Activated CD4-positive, alpha-beta T cell treated with anti-CD3 and anti-CD28 coated beads for 24 hours (primary cell): Measurements from ENCODE around the gene DVL1.
A peak's percentile ranks its signal among the peaks of the same experiment; 100 is the strongest.

ENCODE experiments used
- DNase-seq, 2 donors: peaks; one replicate each; pipeline ENCODE4 v3.0.0-alpha.2; 2020; ENCODE audit warnings: low read depth in 2 of 2

The DVL1 gene

DNA sequence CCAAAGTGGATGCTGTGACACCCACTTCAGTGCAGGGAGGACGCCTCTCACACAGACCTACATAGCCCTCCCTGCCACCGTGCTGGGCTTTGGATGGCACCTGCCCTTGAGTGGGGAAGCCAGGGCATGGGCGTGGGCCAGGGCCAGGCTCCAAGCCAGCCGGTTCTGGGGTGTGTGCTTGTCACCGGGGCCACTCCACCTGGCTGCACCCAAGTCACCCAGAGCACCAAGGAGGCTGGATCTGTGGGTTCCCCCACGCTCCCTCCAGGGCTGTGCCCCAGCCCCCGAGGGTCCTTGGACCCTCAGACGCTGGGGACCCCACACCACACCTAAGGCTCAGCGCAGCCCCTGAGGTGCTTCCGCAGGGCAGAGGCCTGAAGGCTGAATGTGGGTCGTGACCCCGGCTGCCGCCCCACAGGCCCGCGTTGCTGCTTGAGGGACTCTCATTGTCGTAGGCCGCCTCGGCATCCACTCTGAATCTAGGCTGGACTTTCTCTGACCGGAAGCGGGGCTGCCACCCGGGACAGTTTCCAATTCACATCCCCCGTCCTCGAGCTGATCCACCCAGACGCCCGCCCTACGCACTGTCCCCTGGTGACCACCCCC lies 7.7 kb upstream of the DVL1 start:
- no peak for DNase-seq

DNA sequence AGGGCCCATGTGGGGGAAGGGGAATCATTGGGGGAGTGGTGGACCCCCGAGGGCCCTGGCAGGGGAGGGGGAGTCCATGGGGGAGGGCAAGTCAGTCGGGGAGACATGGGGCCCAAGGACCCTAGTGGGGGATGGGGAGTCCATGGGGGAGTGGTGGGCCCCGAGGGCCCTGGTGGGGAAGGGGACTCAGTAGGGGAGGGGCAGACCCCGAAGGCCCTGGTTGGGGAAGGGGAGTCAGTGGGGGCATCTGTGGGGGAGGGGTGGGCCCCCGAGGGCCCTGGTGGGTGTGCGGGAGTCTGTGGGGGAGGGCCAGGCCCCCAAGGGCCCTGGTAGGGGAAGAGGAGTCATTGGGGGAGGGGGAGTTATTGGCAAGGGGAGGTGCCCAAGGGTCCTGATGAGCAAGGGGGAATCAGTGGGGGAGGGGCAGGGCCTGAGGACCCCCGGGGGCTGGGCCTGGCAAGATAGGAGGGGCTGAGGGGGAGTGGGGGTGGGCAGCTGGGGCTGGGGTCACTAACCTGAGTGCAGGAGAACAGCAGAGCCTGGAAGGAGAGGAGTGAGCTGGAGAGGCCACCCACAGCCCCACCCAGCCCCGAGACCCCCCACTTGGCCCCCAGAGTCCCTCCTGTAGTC lies 7.1 kb upstream of the DVL1 start:
- no peak for DNase-seq

DNA sequence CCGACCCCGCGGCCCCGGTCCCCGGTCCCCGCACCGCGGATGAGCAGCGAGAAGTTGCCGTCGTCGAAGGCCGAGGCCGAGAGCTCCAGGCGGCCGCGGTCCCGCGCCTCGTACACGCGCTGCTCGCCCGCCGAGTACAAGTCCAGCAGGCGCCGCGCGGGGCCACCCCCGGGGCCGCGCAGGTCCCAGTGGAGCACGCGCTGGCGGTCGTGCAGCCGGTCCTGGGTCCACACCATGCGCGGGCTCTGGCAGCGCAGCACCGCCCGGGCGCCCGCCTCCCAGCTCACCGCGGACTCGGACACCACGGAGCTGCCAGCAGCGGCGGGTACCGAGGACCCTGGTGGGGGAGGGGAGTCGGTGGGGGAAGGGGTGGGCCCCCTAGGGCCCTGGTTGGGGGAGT lies 6.2 kb upstream of the DVL1 start:
- DNase-seq: no peak

DNA sequence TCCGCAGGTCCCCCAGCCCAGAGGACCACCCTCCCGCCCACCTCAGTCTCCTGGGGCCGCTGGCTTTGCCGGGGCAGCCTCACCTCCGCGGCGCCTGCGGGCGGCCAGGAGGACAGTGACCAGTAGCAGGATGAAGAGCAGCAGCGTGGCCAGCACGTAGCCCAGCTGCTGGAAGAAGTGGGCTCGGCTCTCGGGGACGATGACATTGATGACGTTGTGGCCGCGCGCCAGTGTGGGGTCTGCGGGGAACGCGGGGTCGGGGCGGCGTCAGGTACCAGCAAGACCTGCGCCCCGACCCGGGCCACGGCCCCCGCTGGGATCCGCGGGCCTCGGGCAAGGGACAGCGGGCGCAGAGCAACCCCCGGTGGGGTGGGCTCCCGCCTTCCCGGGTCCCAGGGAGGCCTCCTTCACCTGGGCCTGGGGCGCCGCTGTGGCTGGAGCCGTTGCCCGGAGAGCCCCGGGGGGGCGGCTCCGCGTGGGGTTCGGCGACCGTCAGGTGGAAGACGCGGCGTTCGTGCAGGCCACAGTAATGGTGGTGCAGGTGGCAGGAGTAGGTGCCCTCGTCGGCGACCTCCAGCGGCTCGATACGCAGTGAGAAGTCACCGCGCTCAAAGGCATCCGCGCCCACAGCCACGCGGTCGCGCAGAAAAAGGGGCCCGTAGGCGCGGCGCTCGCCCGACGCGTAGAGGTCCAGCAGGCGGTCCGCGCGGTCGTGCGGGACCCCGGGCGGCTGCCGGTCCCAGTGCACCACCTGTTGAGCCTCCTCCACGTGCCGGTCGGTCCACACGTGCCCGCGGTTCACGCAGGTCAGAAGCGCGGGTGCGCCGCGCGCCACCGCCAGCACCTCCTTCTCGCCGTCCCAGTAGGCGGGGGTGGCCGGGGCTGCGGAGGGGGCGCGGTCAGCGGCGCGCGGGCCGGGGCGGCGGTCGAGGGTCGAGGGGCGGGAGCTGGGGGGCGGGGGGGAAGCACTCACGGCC lies 5.3 kb upstream of the DVL1 start:
- DNase-seq: no peak

DNA sequence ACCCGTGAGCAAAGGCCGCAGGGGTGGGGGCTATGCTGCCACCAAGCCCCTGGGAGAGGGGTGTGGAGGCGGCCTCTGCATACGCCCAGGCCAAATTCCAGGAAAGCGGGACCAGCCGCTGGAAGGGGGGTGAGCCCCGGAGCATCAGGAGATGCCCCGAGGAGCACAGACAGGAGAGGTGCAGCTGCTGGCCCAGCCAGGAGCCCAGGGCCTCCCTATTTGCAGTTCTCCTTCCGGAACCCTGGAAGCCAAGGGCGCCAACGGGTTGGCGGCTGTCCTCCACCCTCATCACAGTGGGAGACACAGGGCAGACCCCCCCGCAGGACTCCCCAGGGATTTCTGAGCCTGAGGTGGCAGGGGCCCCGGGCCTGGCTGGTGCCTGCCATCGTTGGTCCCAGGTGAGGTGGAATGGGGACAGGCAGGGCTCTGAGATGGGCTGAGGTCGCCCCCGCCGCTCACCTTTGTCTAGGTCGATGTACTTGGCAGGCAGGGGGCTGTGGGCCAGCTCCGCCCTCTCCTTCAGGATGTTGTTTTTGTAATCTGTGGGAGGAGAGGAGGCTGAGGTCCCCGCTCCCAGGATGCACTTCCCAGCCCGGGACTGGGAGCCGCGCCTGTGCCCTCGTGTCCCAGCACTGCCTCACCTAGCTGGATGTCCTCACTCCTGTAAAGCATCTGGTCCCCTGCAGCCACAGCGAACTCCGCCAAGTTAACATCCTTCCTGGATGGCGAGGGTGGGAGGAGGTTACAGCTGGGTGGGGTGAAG lies 4.4 kb upstream of the DVL1 start:
- no peak for DNase-seq

DNA sequence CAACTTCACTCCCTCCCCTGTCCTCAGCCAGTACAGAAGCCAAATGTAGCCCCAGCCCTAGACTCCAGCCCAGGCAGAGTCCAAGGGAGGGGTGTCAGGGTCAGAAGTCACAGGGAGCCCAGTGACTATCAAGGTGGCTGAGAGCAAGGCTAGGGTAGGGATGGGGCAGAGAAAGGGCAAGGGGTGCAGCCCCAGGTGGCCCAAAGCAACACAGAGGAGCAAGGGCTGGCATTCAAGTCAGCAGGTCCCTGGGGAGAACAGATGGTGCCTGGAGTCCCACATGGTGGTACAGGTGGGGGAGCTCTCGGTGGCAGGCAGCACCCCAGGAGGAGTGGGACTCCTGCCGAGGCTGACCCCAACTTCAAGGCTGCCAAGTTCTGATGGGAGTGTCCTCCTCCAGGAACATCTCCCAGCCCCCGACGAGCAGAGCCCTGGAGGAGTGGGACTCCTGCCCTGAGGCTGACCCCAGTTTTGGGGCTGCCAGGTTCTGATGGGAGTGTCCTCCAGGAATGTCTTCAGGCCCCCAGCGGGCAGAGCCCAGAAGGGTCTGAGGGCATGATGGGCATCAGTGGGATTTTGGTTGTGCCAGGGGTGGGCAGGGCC lies 3.7 kb upstream of the DVL1 start:
- no peak for DNase-seq

DNA sequence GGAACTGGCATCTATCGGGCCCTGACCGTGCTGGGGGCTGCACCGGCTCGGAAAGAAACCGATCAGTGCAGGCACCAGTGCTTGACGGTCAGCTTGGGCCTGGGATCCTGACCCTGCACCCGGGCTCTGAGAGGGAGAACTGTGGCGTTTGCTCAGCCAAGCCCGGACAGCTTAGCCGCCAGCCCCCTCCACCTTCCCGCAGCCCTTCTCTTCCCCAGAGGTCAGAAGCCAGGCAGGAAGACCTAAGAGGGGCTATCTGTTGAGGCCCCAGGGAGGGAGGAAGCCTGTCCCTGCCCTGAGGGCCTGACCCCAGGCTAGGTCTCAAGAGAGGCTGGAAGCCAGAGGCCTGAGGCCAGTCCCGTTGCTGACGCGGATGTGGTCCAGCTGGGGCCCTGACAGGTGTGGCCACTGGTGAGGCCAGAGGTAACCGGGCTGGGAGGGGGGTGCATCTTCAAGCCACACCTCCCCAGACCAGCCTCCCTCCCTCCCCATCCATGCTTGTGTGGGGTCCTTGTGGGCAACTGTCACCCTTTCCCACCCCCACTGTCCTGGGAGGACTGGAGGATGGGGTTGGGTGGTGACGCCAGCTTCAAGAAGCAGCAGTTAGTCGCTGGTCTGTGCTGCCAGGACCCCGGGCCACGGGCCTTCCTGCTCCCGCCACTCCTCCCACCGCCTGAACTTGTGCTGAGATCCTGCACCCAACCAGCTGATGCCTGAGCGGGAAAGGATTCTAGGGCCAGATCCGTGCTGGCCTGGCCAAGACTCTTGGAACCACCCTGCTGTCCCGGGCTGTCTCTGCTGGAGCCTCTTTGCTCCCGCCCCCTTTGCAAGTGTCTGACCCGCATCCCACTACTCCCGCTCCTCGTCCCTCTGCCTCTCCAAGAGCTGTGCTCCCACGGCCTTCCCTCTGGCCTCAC lies 2.6 kb upstream of the DVL1 start:
- DNase-seq: no peak

DNA sequence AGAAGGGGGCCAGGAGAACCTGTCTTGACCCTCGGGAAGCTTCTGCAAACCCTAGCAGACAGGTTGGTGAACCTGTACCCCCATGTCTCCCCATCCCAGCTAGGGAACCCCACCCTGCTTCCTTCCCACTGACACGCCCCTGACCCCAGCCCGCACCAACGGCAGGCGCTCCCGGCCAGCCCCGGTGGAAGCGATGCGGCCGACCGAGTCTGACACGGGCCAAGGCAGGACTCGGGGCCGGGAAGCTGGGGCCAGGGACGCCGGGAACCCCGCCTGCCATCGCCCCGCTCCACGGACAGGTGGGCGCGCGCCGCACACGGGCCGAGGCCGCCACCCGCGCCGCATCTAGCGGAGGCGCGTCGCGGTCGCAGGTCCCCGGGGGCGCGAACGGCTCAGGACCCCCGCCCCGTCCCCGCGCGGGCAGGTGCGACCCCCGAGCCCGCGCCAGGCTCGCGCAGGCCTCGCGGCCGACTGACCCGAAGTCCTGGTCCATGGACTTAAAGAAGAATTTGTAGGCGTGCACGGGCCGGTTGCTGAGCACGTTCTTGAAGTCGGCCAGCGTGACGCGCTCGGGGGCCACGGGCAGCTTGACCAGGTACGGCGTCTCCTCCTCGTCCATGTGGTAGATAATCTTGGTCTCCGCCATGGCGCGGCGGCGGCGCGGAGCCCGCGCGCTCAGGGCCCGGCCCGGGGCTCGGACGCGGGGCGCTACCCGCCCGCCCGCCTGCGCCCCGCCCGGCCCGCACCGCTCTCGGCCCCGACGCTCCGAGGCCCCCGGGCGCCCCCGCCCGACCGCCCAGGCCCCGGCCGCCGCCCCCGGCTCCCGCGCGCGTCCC lies 580 bp downstream of the DVL1 start:
- no peak for DNase-seq

DNA sequence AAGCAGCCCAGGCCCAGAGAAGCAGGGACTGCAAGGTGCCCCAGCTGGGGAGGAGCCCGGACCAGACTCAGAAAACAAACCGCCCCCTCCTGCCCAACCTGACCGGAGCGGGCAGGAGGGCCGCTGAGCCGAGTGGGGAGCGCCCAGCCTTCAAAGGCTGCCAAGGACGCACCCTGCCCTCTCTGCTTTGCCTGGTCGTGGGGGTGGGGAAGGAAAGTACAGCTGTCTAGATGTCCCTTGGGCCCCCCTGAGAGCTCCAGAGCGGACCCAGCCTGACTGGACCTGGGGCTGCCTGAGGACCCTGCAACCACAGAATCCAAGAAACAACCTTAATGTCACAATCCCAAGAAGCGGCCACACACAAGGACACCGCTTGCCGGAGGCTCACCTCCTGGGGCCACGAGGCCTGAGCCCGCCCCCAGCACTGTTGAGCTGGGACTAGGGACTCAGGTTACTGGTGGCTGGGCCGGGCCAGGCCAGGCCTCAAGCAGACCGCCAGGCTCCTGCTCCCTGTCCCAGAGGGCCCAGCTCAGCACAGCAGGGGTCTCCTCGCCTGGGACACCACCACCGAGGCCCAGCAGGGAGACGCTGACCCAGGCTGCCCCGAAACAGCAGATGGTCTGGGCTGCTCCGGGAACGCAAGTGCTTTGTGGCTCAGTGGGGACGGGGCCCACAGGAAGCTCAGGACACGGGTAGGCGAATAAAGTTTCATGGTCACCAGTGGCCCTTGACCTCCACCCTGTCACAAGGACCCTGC lies 1.4 kb downstream of the DVL1 start:
- no peak for DNase-seq

DNA sequence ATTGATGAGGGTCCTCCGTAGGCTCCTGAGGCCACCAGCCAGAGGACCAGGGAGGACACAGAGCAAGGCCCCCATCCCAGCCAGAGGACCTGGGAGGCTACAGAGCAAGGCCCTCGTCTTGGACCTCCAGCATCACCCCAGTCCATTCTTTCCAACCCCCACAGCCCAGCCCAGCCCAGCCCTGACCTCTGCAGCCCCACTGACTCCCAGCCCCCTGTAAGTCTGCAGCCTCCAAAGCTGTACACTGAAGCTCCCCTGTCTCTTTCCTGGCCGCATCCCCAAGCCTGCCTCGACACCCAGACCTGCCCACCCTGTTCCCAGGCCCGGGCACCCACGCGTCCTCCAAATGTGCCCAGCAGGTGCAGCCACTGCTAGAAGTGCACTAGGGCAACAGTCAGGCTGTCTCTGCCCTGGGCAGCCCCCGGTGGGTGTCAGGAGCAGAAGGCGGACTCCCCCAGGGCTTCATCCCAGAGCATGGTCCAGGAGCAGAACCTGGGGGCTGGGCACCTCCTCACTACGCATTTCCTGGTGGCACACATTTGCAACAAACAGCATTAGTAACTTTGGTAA lies 2.1 kb downstream of the DVL1 start:
- DNase-seq: no peak

DNA sequence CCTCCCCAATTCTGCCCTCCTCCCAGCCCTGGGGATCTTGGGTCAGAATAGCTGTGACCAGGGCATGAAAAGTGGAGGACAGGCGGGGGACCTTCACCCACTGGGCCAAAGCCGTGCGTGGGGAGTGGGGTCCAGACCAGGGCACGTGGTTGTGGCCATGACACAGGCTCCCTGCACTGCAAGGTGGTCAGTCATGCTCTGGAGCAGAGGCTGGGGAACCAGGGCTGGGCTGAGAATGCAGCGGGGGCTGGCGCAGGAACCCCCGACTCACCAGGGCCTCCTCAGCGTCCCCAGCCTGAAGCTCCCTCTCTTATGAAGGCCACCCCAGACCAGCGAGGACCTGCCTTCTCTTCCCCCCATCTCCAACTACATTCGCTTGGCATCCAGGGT lies 2.7 kb downstream of the DVL1 start:
- DNase-seq: no peak

DNA sequence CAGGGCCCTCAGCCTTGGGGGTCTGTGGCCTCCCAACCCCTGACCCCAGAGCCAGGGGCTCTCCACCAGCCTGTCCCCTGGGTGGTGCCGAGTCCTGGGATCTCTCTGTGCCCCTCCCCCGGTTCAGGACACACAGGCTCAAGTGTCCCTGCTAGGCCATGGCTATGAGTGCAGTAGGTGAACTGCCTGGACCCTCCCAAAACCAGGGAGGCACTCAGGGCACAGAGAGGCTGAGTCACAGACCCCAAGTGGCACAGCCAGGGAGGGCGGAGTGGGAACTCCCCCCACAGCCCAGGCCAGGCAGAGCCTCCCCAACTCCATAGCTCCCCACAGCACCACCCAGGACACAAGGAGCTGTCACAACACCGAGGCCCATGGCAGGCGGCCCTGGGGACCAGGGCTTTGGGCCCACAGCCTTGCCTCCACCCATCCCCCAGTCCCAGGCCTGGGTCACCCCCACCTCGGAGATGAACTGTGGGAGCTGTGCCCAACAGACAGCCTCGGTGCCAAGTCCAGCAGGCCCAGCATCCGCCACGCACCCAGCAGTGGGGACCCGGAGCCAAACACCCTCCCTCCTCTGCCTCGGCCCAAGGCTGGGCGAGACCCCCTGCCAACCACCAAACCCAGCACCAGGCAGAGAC lies 3.2 kb downstream of the DVL1 start:
- DNase-seq: no peak

DNA sequence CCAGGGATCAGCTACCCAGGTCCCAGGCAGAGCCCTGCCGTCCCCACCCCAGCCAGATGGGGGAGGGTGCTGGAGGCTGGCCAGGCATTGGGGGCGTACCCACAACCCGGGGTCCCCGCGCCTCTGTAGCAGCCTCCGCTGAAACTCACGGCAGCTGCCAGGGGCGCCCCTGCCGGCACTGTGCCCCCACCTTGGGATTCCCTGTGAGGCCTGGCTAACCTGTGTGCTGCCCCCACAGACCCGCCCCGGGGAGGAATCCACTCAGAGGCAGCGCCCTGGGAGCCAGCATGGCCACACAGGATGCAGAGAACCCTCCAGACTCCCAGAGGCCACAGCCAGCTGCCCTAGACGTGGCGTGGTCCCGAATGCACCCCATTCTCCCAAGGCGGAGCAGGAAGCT lies 3.8 kb downstream of the DVL1 start:
- no peak for DNase-seq

DNA sequence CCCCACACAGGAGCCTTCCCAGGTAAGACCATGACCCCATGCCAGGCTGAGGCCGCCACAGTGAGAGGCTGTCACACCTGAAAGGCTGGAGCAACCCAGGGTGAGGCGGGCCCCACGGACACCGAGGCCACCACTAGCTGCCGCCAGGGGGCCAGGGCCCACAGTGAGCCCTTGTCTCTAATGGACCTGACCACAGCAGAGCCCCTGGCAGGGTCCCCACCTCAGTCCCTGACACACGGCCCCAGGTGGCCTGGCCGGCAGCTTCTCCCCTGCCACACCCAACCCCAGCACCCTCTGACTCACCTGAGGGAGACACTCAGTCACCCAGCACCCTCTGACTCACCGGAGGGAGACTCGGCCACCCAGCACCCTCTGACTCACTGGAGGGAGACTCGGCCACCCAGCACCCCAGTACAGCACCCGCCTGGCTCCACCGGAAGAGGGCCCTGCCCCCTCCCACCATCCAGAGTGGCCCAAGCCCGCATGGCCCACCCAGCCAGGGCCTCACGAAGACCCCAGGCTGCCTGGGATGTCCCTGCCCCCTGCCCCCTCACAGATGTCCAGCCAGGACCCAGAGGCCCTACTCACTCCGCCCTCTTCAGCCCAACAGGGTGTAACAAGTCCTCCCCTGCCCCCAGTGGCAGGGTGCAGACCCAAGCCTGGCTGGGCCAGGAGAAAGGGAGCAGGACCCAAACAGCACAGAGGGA lies 4.4 kb downstream of the DVL1 start:
- peak; percentile 38 to 43 for DNase-seq

DNA sequence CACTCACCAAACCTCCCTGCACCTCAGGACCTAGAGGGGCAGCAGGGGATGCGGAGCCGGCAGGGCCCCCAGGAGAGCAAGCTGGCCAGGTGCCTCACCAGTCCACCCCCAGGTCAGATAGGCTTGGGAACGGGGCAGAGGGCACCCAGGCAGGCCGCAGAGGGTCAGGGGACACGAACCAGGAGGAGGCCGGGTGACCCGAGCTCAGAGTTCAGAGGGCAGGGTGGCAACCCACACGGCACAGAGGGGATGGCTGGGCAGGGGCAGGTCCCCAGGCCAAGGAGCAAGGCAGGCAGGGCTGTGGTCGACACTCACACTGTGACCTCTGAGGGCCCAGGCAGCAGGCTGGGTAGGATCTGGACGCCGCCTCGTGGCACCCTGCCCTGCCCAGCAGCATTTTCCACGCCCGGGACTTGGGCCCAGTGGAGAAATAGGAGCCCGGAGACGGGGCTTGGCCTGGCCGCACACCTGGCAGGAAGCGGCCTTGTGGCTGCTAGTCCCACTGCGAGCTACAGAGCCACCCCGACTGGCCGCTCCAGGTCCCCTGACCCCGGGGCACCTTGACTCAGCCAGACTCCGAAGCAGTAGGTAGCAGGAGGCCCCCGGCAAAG lies 5.3 kb downstream of the DVL1 start:
- no peak for DNase-seq

DNA sequence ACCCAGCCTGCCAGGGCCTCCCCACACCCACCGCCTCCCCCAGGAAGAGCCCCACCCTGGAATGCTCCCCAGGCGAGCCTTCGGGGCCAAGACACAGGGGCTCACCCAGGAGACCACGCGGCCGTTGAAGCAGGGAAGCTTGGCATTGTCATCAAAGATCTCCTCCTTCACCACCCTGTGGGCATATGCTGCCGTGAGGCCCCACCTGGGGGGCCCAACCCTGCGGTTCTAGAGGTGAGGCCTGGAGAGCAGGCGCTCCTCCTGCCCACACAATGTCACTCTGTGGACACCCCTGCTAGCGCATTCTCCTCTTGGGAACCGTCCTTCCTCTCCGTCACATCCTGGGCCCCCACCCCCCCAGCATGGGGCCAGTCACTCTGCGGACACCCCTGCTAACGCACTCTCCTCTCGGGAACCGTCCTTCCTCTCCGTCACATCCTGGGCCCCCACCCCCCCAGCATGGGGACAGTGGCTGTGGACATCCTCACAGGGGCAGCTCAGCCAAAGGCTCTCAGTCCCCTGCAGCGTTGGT lies 6.6 kb downstream of the DVL1 start:
- DNase-seq: no peak

DNA sequence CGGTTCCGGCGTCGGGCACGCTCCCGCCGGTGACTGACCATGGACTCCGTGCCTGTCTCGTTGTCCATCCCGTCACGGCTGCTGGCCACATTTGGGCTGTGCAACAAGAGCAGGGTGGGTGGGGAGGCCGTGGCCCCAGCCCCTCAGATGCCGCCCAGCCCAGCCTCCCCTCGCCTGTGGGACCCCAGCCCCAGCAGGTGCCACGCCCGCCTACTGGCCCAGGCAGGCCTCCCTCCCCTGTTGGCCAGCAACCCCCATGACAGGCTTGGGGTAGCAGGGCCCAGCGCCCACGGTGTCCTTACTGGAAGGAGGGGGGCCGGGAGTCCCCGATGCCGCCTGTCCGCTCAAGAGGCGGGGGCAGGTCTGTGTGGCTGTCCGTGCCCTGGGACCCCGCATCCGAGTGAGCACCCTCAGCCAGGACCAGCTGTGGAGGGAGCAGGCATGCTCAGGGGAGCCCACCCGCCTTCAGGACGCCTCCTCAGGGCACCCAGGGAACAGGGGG lies 7.1 kb downstream of the DVL1 start:
- no peak for DNase-seq
